GM12878 (cell line): ENCODE results near the gene SPATA19.

Source experiments
- TF ChIP-seq, protein P1 (sequence below), 3 experiments: IDR thresholded peaks in 2 of 3; conservative IDR thresholded peaks in 1 of 3; 2 replicates each; pipeline ENCODE4 v1.5.1; 2011; ENCODE audit warnings: low read depth in 3 of 3, low read length in 3 of 3, mild to moderate bottlenecking in 3 of 3, control low read depth in 2 of 3, moderate library complexity in 2 of 3, inconsistent platforms in 1 of 3, mixed read lengths in 1 of 3; ENCODE audit not compliant: control insufficient read depth in 2 of 3, insufficient read depth in 1 of 3; ENCODE audit errors: extremely low read depth in 1 of 3
- TF ChIP-seq, protein P2 (sequence below): fragments of 450-650 bp; formaldehyde crosslinking; IDR thresholded peaks from 2 replicates; pipeline ENCODE4 v1.4.0; 2022; ENCODE audit warnings: mild to moderate bottlenecking, moderate library complexity

GRCh38 chr11:133895061-133895479, 49.8 kb upstream of the SPATA19 start:
- TF ChIP-seq, protein P1, sequence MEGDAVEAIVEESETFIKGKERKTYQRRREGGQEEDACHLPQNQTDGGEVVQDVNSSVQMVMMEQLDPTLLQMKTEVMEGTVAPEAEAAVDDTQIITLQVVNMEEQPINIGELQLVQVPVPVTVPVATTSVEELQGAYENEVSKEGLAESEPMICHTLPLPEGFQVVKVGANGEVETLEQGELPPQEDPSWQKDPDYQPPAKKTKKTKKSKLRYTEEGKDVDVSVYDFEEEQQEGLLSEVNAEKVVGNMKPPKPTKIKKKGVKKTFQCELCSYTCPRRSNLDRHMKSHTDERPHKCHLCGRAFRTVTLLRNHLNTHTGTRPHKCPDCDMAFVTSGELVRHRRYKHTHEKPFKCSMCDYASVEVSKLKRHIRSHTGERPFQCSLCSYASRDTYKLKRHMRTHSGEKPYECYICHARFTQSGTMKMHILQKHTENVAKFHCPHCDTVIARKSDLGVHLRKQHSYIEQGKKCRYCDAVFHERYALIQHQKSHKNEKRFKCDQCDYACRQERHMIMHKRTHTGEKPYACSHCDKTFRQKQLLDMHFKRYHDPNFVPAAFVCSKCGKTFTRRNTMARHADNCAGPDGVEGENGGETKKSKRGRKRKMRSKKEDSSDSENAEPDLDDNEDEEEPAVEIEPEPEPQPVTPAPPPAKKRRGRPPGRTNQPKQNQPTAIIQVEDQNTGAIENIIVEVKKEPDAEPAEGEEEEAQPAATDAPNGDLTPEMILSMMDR (IDR thresholded peaks at IDR 0.05 in 2 of 3, conservative IDR thresholded peaks at IDR 0.05 in 1 of 3; ENCODE audit: control insufficient read depth in 2 of 3, extremely low read depth in 1 of 3, insufficient read depth in 1 of 3, low read depth in 3 of 3, low read length in 3 of 3): no peak
- TF ChIP-seq, protein P2, sequence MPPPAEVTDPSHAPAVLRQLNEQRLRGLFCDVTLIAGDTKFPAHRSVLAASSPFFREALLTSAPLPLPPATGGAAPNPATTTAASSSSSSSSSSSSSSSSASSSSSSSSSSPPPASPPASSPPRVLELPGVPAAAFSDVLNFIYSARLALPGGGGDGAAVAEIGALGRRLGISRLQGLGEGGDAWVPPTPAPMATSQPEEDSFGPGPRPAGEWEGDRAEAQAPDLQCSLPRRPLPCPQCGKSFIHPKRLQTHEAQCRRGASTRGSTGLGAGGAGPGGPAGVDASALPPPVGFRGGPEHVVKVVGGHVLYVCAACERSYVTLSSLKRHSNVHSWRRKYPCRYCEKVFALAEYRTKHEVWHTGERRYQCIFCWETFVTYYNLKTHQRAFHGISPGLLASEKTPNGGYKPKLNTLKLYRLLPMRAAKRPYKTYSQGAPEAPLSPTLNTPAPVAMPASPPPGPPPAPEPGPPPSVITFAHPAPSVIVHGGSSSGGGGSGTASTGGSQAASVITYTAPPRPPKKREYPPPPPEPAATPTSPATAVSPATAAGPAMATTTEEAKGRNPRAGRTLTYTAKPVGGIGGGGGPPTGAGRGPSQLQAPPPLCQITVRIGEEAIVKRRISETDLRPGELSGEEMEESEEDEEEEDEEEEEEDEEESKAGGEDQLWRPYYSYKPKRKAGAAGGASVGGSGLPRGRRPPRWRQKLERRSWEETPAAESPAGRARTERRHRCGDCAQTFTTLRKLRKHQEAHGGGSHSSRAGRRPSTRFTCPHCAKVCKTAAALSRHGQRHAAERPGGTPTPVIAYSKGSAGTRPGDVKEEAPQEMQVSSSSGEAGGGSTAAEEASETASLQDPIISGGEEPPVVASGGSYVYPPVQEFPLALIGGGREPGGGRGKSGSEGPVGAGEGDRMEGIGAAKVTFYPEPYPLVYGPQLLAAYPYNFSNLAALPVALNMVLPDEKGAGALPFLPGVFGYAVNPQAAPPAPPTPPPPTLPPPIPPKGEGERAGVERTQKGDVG (CRISPR knock-in tag): no peak
